Measurements from ENCODE around the gene FREM1.

FREM1 gene

GRCh38 chr9:14813336-14814248, 96.6 kb downstream of the FREM1 start:
- DNase-seq (ENCODE audit: low read depth in 2 of 2): no peak

DNA sequence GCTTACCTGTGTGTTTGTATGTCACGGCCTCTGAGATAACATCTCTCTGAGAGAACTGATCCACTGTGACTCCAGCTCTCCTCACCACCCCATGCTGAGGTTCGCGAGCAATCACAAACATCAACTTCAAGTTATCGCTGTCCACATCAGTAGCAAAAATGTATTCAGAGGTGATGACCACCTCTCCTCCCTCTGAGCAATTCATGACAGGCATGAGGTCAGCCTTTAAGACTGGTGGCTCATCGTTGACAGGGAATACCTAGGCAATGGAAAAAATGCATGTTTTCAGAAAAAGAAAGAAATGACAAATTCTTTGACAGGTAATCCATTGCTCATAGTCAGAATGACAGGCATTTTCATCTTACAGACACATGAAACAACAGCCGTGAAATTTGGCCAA, 97.4 kb downstream of the FREM1 start:
- no peak for DNase-seq (ENCODE audit: low read depth in 2 of 2)

DNA sequence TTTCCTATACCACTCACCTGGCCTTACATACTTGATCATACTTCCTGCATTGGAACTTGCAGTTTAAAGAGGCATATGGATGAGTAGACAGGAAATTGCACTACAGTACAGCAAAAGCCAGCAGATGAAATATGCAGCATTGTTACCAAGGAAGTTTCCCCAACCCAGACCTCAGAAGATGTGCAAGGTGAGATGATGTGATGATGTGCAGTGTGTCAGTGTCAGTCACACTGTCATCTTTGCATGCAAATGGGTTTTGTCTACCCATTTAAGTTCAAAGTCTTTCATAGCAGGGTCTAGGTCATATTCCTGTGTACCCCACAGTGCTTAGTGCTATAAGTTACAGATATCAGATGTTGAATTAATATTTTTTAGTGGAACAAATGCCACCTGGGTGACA, 98.4 kb downstream of the FREM1 start:
- no peak for DNase-seq (ENCODE audit: low read depth in 2 of 2)

- no peak for DNase-seq (ENCODE audit: low read depth in 2 of 2)
Measured at GRCh38 chr9:14806941-14807520, 103.2 kb downstream of the FREM1 start.

- no peak for DNase-seq (ENCODE audit: low read depth in 2 of 2)
Measured at GRCh38 chr9:14799030-14799429, 111.2 kb downstream of the FREM1 start.

DNA sequence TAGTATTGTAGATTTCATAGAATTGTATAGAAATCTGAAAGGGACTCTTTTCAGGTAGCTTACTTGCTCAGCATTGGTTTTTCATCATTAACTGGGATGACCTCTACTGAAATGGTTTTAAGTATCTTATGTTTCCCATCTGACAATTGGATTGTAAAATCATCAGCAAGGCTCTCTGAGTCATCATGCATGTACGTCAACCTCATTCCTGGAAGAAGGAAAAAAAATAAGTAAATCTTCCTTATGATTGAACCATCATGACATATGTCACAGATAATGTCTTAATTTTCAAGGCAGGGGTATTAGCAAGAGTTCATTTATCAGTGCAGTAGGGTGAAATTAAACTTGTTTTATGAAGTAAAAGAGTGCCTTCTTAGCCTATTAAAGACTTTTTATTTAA, 112.8 kb downstream of the FREM1 start:
- DNase-seq (ENCODE audit: low read depth in 2 of 2): no peak

GRCh38 chr9:14793389-14793788, 116.8 kb downstream of the FREM1 start:
- no peak for DNase-seq (ENCODE audit: low read depth in 2 of 2)

DNA sequence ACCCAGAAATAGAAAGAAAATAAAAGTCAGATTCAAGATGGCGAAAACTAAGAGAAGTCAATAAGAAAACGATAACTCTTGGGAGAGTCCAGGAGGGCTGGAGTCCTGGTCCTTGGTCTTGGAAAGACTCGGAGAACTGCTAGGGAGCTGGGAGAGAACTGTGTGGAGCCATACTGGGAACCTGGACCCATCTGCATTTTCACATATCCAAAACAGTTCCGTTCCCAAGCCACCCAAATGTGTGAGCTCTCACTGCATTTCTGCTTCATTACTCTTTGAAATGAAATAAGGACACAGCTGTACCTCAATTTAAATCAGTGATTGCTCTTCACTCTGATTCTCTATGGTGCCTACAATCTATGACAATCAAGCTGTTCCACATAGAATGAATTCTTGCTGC, 119.6 kb downstream of the FREM1 start:
- DNase-seq (ENCODE audit: low read depth in 2 of 2): no peak

GRCh38 chr9:14788846-14789245, 121.4 kb downstream of the FREM1 start:
- DNase-seq (ENCODE audit: low read depth in 2 of 2): no peak

- DNase-seq (ENCODE audit: low read depth in 2 of 2): no peak
Measured at GRCh38 chr9:14783358-14783757, 126.9 kb downstream of the FREM1 start.

DNA sequence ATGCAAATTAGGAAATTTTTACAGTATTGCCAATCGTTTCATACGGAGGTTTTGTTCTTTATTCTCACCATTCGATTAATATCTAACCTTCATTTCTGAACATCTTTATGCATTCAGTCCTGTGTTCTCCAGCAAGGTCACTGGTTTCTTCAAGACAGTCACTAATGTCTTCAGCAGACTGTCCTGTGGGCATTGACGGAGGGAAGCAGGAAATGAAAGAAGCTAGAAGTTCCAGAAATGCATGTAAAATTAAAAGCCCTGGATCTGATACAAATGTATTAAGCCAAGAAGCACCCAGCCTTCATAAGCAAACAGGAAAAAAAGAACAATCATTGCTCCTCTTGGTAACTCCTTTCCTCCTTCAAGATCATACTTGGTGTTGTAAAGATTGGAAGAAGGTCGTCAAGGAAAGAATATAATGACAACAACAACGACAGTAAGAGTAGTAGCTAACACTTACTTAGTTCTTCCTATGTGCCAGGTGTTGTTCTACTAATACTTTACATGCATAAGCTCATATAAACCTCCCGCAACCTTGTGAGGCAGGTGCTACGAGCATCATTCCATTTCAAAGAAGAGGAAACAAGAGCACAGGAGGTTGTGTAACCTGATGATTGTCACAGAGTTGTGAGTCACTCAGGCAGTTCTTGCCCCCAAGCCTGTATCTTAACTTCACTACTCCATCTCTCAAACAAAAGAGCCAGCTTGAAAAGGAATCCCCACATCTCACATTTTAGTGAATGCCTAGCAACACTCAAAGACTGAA, 127.8 kb downstream of the FREM1 start:
- no peak for DNase-seq (ENCODE audit: low read depth in 2 of 2)

- DNase-seq (ENCODE audit: low read depth in 2 of 2): no peak
Measured at GRCh38 chr9:14780693-14781092, 129.5 kb downstream of the FREM1 start.

DNA sequence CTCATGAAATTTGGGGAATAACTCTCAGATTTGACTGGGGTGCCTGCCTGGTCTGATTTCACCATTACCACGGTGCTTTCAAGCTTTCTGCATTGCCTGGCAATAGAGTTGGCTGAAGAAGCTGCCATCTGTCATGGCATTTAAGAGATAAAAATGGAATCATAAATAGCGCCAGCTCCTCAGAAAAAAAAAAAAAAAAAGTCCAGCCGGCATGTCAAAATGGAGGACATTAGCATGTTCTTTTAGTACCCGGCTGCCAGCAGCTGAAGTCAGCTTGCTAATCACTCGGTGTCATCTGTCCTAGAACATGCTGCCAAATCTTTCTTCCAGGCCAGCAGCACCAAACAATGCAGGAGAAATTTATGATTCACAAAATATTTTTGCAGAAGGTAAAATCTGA, 130.0 kb downstream of the FREM1 start:
- no peak for DNase-seq (ENCODE audit: low read depth in 2 of 2)

GRCh38 chr9:14779566-14780022, 130.6 kb downstream of the FREM1 start:
- DNase-seq (ENCODE audit: low read depth in 2 of 2): no peak

GRCh38 chr9:14778565-14778964, 131.7 kb downstream of the FREM1 start:
- no peak for DNase-seq (ENCODE audit: low read depth in 2 of 2)

GRCh38 chr9:14775917-14776316, 134.3 kb downstream of the FREM1 start:
- DNase-seq (ENCODE audit: low read depth in 2 of 2): no peak

DNA sequence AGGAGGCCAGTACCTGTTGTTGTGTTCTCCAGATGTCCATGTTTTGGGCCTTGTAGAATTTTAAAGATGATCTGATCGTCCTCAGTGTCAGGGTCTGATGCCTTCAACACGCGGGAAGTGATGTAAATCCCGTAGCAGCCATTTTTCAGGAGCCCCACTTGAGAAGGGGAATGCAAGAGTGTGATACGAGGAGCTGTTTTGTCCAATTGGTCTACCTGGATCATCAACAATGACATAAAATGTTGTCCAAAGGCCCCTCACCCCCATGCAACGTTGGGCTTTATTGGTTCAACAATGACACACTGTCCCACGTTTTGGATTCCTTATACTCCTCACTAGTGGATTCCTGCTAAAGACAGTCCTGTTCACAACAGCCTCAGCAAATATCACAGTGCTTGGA, 139.6 kb downstream of the FREM1 start:
- no peak for DNase-seq (ENCODE audit: low read depth in 2 of 2)

DNA sequence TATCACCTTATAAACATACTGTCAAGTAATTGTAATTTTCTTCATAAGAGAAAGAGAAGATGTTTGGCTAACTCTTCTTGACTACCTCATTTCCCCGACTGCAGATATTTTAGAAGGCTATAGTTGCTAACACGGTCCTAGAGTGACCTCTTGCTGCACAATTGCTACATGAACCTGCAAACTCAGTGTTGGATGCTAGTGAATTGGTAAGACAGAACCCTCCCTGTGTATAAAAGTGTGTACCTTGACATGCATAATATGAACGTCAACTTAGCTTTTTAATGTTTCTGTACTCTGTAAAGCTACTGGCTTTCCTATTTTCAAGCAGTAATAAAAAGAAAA, 141.0 kb downstream of the FREM1 start:
- no peak for DNase-seq (ENCODE audit: low read depth in 2 of 2)

GRCh38 chr9:14768405-14769229, 141.6 kb downstream of the FREM1 start:
- no peak for DNase-seq (ENCODE audit: low read depth in 2 of 2)

DNA sequence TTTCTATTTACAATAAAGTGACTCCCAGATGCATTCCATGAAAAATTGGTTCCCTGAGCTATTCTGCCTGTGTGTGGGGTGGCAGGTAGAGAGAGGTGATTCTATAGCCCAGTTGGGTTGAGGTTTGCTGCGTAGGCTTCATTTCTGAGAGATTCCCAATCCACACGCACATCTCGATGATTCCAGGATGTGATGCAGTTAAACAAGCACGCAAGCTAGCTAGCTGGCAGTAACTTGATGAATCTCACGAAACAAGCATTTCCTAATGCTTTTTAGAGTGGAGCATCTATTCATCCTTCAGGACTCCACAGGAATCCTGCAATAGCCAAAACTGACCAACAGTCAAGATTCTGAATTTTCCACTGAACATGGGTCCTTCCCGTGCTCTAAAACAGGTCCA, 143.9 kb downstream of the FREM1 start:
- no peak for DNase-seq (ENCODE audit: low read depth in 2 of 2)

DNA sequence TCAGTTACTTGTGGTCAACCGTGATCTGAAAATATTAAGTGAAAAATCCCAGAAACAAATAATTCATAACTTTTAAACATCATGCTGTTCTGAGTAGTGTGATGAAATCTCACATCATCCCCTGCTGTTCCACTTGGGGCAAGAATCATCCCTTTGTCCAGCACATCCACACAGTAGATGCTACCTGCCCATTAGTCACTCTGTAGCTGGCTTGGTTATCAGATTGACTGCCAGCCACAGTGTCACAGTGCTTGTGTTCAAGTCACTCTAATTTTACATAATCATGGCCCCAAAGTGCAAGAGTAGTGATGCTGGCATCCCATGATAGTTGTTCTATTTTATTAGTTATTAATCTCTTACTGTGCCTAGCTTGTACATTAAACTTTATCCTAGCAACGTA, 148.6 kb downstream of the FREM1 start:
- DNase-seq (ENCODE audit: low read depth in 2 of 2): no peak

- DNase-seq (ENCODE audit: low read depth in 2 of 2): no peak
Measured at GRCh38 chr9:14760060-14760459, 150.2 kb downstream of the FREM1 start.
